Ishikawa (cell line): ENCODE measurements around the gene MRPL53.

ENCODE experiments used
- CREB1 ChIP-seq: IDR thresholded peaks from 2 replicates; pipeline ENCODE4 v1.6.1; 2012; ENCODE audit warnings: low read depth
- EP300 ChIP-seq: IDR thresholded peaks from 2 replicates; pipeline ENCODE4 v1.6.1; 2012; ENCODE audit warnings: borderline replicate concordance
- FOXM1 ChIP-seq: IDR thresholded peaks from 2 replicates; pipeline ENCODE4 v1.6.1; 2012; ENCODE audit warnings: low read depth, borderline replicate concordance
- NFIC ChIP-seq: IDR thresholded peaks from 2 replicates; pipeline ENCODE4 v1.6.1; 2012
- RAD21 ChIP-seq: IDR thresholded peaks from 2 replicates; pipeline ENCODE4 v1.6.1; 2012; ENCODE audit warnings: low read depth
- REST ChIP-seq: IDR thresholded peaks from 2 replicates; pipeline ENCODE4 v1.6.1; 2012; ENCODE audit warnings: low read depth, mild to moderate bottlenecking
- TAF1 ChIP-seq: IDR thresholded peaks from 2 replicates; pipeline ENCODE4 v1.6.1; 2012; ENCODE audit warnings: low read depth, mild to moderate bottlenecking
- TEAD4 ChIP-seq: IDR thresholded peaks from 2 replicates; pipeline ENCODE4 v1.6.1; 2012
- USF1 ChIP-seq: IDR thresholded peaks from 2 replicates; pipeline ENCODE4 v1.6.1; 2012
- YY1 ChIP-seq: IDR thresholded peaks from 2 replicates; pipeline ENCODE4 v1.6.1; 2012; ENCODE audit warnings: low read depth
- TF ChIP-seq, protein P1 (sequence below): IDR thresholded peaks from 2 replicates; pipeline ENCODE4 v1.6.1; 2012

- TF ChIP-seq TAF1 (no peak), YY1 (no peak), RAD21 (no peak), REST (no peak), NFIC (no peak), EP300 (no peak), USF1 (no peak), TEAD4 (no peak), CREB1 (no peak), FOXM1 (no peak)
- TF ChIP-seq, protein P1, sequence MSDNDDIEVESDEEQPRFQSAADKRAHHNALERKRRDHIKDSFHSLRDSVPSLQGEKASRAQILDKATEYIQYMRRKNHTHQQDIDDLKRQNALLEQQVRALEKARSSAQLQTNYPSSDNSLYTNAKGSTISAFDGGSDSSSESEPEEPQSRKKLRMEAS: no peak
These were observed 42.9 kb upstream of the MRPL53 start for GRCh38 chr2:74515271-74515980.
